SK-N-SH treated with all-trans-retinoic acid at 6 μM for 48 hours (cell line): ENCODE data around the gene YJU2.

Experiments
- ARNTL ChIP-seq: fragments of 450-650 bp; formaldehyde crosslinking; IDR thresholded peaks from 2 replicates; pipeline ENCODE4 v1.5.0; 2020; ENCODE audit warnings: low read depth, mild to moderate bottlenecking, moderate library complexity, borderline replicate concordance
- CREB5 ChIP-seq: fragments of 250-450 bp; sonication (Bioruptor Pico); IDR thresholded peaks from 2 replicates; pipeline ENCODE4 v1.5.1; 2020; ENCODE audit warnings: low read depth, mild to moderate bottlenecking, moderate library complexity
- CSDC2 ChIP-seq: fragments of 250-450 bp; sonication (Bioruptor Pico); IDR thresholded peaks from 2 replicates; pipeline ENCODE4 v1.5.0; 2020; ENCODE audit warnings: mild to moderate bottlenecking, moderate library complexity
- GLIS3 ChIP-seq: fragments of 250-450 bp; sonication (Bioruptor Pico); IDR thresholded peaks from 2 replicates; pipeline ENCODE4 v1.5.0; 2020; ENCODE audit warnings: mild to moderate bottlenecking, moderate library complexity
- ISL1 ChIP-seq: fragments of 250-450 bp; sonication (Bioruptor Pico); IDR thresholded peaks from 2 replicates; pipeline ENCODE4 v2.1.2; 2022; ENCODE audit warnings: mild to moderate bottlenecking, moderate library complexity
- TOX ChIP-seq: fragments of 250-450 bp; sonication (Bioruptor Pico); IDR thresholded peaks from 2 replicates; pipeline ENCODE4 v1.8.0; 2021; ENCODE audit warnings: mild to moderate bottlenecking, moderate library complexity, borderline replicate concordance
- TSHZ2 ChIP-seq: fragments of 250-450 bp; sonication (Bioruptor Pico); IDR thresholded peaks from 2 replicates; pipeline ENCODE4 v1.5.0; 2020; ENCODE audit warnings: mild to moderate bottlenecking, moderate library complexity
- ZFP3 ChIP-seq: fragments of 250-450 bp; sonication (Bioruptor Pico); IDR thresholded peaks from 2 replicates; pipeline ENCODE4 v1.5.0; 2020; ENCODE audit warnings: mild to moderate bottlenecking, moderate library complexity
- ZNF565 ChIP-seq: fragments of 450-650 bp; formaldehyde crosslinking; conservative IDR thresholded peaks from 2 replicates; pipeline ENCODE4 v1.5.0; 2020; ENCODE audit warnings: low read depth, mild to moderate bottlenecking, moderate library complexity
- TF ChIP-seq, protein P1 (sequence below): fragments of 250-450 bp; sonication (Bioruptor Pico); IDR thresholded peaks from 2 replicates; pipeline ENCODE4 v1.8.0; 2020; ENCODE audit warnings: mild to moderate bottlenecking, moderate library complexity, borderline replicate concordance

DNA sequence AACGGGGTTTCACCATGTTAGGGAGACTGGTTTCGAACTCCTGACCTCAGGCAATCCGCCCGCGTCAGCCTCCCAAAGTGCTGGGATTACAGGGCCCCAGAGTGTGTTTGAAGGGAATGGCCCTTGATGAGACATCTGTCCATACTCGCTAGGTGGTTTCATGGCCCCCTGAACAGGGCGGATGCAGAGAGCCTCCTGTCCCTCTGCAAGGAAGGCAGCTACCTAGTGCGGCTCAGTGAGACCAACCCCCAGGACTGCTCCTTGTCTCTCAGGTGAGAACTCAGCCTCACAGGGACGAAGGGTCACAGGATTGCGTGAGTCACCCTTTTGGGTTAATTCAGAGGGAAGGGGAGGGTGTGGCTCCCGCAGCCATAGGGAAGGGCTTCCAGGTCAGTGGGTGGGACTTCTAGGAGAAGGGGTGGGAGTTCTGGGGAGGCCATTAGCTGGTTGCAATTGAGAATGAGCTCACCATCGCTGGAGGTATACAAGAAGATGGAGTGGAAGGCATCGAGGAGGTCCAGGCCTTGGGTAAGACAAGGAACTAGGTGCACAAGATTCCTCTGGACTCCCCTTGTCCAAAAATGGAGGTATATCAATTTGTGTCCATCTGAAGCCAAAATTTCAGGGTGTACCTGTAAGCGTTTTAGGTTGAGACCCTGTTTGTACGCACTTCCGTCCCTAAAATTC, 41.4 kb downstream of the YJU2 start:
- TF ChIP-seq ISL1 (CRISPR knock-in tag) (no peak), CSDC2 (CRISPR knock-in tag) (no peak), TOX (CRISPR knock-in tag) (no peak), ARNTL (CRISPR knock-in tag) (no peak), ZNF565 (CRISPR knock-in tag) (no peak), GLIS3 (no peak), ZFP3 (CRISPR knock-in tag) (no peak), CREB5 (CRISPR knock-in tag) (no peak), TSHZ2 (CRISPR knock-in tag) (no peak)
- TF ChIP-seq, protein P1, sequence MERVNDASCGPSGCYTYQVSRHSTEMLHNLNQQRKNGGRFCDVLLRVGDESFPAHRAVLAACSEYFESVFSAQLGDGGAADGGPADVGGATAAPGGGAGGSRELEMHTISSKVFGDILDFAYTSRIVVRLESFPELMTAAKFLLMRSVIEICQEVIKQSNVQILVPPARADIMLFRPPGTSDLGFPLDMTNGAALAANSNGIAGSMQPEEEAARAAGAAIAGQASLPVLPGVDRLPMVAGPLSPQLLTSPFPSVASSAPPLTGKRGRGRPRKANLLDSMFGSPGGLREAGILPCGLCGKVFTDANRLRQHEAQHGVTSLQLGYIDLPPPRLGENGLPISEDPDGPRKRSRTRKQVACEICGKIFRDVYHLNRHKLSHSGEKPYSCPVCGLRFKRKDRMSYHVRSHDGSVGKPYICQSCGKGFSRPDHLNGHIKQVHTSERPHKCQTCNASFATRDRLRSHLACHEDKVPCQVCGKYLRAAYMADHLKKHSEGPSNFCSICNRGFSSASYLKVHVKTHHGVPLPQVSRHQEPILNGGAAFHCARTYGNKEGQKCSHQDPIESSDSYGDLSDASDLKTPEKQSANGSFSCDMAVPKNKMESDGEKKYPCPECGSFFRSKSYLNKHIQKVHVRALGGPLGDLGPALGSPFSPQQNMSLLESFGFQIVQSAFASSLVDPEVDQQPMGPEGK, result no peak
